GM12892 (cell line): ENCODE data around the gene CACNA2D2.

Experiments used
- POLR2A ChIP-seq: IDR thresholded peaks from 2 replicates; pipeline ENCODE4 v1.6.1; 2011; ENCODE audit warnings: low read depth, low read length, control low read depth
- POLR2AphosphoS5 ChIP-seq: IDR thresholded peaks from 2 replicates; pipeline ENCODE4 v1.6.1; 2011; ENCODE audit warnings: low read depth, low read length, control low read depth

DNA sequence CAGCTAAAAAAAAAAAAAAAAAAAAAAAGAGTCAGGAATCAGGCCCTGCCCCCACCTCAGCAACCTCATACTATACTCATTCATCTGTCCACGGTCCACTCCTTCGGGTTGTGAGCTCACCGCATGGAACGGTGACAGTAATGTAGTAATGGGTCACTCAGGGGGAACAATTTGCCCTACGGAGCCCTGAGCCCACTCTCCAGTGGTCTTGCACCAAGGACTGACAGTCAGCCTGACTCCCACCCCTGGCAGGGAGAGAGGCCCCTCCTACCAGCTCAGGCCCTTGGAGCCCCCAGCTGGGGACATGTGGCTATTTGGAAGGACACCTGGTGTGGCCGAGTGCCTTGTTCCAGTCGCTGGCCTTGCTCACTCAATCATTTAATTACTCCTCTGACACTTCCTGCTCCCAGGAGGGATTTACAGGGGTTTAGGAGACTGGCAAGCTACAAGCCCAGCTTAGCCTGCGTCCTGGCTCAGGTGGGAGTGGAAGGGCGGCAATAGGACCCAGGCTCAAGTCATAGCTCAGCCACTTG, 19.9 kb upstream of the CACNA2D2 start:
- TF ChIP-seq POLR2A (no peak), POLR2AphosphoS5 (no peak)
